Sigmoid colon (tissue), 4 donors: ENCODE results near the gene PIKFYVE.

Experiments used
- CTCF ChIP-seq, 4 experiments: fragments of 450-650 bp in 3 of 4; fragments of 200-600 bp in 1 of 4; IDR thresholded peaks; one replicate each; pipeline ENCODE4 v1.5.1; 2016 to 2019; ENCODE audit warnings: antibody characterized with exemption in 4 of 4, mild to moderate bottlenecking in 3 of 4, moderate library complexity in 2 of 4
- EP300 ChIP-seq, 4 donors: sonication (generic); formaldehyde crosslinking; IDR thresholded peaks; one replicate each; pipeline ENCODE4 v1.6.1; 2017; ENCODE audit warnings: antibody characterized with exemption in 4 of 4
- POLR2A ChIP-seq, 2 donors: fragments of 450-650 bp; IDR thresholded peaks; one replicate each; pipeline ENCODE4 v1.6.1; 2016; ENCODE audit warnings: antibody characterized with exemption in 2 of 2, mild to moderate bottlenecking in 2 of 2, moderate library complexity in 2 of 2
- POLR2AphosphoS5 ChIP-seq, 4 donors: sonication (generic); formaldehyde crosslinking; IDR thresholded peaks; one replicate each; pipeline ENCODE4 v1.6.1; 2017; ENCODE audit warnings: antibody characterized with exemption in 4 of 4

GRCh38 chr2:208294482-208295024 is 28.5 kb downstream of the PIKFYVE start:
- no peak for TF ChIP-seq POLR2A (IDR thresholded peaks at IDR 0.05)
- TF ChIP-seq CTCF (IDR thresholded peaks at IDR 0.05) = no peak
- no peak for TF ChIP-seq EP300 (IDR thresholded peaks at IDR 0.05)
- no peak for TF ChIP-seq POLR2AphosphoS5 (IDR thresholded peaks at IDR 0.05)
